NCI-H1417 treated with DMSO at 0.1 percent for 48 hours (cell line): Measurements from ENCODE around the gene BMP4.
"Not testable (repeated sequence)": the region's sequence is repeated elsewhere in the genome, so short reads cannot be mapped to it uniquely, and the experiment has no call there.

ENCODE experiments used
- DNase-seq: peaks from one replicate; lab custom pipeline; 2025; lab: John Stamatoyannopoulos, UW

BMP4 gene

DNA sequence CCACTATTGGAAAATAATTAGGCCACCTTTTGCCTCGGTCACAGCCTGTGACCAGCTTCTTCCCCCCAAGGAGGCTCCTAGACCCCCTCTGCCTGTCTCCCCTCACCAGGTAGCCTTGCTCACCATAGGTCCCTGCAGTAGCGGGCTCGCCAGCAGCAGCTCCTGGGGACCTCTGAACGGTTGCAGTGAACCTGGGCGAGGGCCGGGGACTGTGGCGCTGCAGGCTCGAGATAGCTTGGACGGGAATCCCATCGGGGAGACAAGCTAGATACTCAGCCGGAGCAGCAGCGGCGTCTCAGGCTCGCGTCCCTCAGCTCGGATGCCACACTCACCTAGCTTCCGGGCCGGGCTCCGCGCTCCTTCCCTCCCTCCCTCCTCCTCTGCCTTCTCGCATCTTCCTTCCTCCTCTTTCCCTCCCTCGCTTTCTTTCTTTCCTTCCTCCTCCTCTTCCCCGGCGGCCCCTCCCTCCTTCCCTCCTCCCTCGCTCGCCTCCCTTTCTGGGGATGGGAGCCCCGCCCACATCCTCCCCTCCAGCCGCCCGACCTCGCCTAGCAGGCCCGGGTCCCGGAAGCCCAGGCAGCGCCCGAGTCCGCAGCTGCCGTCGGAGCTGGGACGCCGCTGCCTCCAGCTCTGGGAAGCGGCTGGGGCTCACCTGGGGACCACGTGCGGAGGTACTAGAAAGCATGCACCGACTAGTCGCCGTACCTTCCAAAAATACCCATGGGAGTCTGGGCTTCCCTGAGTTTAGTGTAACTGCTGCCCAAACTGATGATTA, at the start of gene BMP4:
BMP4 (minus strand) TSS at position 399 of the 775 bp plus-strand sequence. CDS start 4,603 bp downstream, outside the sequence.
- DNase-seq, result no peak

DNA sequence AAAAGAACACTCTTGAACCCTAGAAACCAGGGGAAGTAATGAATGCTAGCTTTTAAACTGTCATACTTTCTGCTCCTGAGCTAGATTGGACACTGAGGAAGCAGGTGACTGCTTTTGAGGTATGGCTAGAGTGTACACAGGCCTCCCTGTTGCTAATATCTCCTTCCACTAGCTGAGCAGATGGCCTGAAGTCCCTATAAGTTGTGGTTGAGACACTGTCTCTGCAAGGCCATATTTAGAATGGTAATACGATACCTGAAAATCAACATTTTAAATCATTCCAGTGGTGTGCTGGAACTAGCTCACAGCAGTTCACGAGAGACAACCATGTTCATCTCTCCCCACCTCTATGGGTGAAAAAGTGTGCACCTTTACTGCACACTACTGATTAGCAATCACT, 46.4 kb upstream of the BMP4 start:
- no peak for DNase-seq

DNA sequence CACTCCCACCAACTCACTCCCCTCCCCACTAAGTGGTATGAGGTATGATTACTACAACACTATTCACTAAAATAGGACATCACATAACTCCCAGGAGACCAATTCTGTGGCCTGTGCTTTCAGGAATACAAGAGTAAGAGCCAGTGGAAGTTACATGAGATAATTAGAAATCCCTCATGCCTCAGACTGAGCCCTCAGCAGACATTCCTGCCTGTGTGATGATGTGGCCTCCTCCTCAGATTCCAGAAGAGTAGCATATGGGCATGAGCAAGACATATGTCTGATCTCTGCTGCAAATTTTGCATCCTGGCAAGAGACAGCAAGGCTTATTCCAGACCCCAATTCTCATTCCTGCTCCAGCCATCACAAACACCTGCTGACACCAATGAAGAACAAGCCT, 46.0 kb upstream of the BMP4 start:
- no peak for DNase-seq

DNA sequence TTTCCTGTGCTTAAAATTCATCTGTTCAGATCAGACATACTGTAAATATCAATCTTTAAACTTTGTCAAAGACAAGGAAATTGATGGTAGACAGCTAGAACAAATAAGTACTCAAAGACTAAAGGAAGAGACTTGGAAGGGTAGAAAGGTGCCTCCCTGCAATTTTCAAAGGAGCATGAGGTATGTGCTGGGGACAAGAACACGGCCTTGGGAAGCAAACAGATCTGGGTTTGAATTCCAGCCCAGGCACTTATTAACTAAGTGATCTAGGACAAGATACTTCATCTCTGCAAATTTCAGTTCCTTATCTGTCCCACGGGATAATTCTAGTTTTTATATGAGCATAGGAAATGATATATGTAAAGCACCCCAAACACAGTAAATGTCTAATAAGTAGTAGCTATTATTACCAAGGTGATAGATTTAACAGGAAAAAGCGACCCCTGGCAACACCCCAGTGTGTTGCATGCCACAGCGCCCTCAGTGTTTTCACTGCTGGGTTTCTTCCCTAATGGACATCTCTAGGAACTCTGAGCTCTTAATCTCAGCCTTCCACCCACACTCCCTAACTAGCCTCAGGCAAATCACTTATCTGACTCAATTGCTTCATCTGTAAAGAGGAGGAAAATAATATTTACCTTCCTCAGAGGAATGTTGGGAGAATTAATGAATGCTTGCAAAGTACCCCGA, 44.7 kb upstream of the BMP4 start:
- DNase-seq, result no peak

DNA sequence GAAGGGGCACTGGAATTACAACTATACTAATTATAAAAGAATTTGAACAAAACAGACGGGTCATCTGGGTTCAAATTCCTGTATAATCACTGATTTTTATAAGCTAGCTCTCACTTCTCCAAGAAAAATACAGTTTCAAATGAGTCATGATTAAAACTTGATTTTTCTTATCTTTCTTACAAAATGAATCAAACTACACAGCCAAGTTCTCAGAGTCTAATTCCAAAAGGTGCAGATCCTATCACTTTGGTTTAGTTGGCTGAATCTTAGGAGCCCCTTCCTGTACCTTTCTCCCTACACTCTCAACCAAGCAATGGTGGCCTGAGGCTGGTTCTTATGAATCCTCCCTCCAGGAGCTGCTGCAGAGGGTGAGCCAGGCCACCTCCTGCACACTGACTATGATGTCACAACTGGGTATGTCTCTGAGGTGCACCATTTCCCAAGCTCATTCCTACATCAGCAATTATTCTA, 43.8 kb upstream of the BMP4 start:
- DNase-seq, result no peak

DNA sequence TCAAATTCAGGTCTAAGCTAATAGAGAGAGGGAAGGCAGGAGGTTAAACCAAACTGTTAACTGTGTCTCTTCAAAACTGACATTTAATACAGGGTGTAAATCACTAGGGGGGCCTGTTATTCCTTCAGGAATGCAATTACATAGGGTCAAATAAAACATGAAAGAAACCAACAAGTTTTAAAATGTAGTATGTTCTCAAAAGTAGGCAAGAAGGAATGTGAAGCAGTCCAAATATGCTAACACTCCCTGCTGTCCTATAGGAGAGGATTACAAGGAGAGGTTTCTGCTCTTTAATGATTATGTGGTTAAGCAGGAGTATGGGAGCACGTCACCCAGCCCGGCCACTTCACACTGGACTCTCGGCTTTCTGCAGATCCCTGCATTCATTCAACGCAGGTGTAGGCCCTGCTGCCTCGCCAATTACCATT, 42.5 kb upstream of the BMP4 start:
- DNase-seq, result no peak

DNA sequence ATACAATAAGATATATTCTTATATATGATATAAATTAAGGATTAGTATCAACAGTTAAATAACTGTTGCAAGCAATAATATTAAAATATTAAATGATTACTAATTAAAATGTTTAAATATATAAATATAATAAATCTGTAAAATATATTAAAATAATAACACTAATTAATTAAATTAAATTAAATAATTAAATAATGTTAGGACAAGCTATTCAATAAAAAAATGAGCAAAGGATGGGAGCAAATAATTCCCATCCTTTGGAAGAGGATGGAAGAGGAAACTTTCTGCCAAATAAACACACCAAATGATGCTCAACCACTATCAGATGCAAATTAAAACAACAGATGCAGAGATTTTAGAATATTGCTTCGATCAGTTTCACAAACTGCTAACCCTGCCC, 39.4 kb upstream of the BMP4 start:
- no peak for DNase-seq

DNA sequence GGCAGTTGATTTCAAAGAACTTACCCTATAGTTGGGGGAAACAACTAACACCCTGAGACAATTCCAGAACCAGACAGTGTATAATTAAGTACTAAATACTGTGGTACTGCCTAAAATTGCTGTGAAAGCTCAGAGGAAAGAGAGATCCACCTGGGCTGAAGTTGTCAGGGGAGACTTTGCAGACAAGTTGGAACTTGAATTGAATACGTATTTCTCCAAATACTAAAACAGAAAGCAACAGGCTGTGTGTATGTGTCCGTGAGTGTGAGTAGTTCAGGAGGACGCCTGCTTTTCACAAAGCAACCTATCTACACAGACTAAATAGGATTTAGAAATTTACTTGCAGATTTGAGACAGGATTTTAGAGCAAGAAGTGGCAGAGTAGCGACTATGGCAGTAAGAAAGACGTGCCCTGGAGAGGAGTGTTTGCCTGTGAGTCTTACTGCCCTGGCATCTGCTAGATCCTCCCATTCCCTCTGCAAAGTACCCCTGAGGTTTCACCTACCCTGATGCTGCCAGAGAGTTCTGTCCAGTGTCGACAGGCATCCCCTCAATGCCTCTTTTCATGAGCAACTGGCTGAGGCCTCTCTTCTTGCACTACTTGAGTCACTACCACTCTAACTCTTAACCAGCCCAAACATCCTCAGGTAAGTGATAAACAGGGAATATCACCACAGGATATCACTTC, 37.4 kb upstream of the BMP4 start:
- no peak for DNase-seq

DNA sequence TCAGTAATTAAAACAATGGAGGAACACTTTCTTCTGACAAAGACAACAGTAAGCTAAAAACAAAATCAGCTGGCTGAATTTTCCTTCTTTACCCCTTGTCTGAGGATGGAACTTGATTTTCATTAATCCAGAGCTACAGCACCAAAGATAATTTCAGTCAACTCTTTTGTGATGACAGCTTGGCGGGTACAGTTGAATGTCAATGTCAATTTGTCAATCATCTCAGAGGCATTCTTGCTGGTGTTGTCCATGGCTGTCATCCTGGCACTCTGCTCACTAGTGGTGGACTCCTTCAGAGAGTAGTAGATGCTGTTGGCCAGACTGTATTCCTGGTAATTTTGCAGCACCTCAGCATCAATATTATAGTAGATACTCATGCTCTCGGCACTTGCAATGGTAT, 34.4 kb upstream of the BMP4 start:
- DNase-seq, result no peak

DNA sequence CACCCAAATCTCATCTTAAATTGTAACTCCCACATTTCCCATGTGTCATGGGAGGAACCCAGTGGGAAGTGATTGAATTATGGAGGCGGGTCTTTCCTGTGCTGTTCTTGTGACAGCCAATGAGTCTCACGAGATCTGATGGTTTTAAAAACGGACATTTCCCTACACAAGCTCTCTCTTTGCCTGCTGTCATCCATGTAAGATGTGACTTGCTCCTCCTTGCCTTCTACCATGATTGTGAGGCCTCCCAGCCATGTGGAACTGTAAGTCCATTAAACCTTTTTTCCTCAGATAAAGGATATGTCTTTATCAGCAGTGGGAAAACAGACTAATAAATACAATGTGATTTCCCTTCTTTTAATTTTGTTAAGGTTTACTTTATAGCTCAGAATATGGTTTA, 30.1 kb upstream of the BMP4 start:
- DNase-seq, result not testable (repeated sequence)

DNA sequence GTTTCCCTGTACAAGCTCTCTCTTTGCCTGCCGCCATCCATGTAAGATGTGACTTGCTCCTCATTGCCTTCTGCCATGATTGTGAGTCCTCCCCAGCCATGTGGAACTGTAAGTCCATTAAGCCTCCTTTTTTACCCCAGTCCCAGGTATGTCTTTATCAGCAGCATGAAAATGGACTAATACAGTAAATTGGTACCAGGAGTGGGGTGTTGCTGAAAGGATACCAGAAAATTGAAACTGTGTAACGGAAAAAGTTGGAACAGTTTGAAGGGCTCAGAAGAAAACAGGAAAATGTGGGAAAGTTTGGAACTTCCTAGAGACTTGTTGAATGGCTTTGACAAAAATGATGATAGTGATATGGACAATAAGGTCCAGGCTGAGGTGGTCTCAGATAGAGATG, 28.3 kb upstream of the BMP4 start:
- DNase-seq, result not testable (repeated sequence)

DNA sequence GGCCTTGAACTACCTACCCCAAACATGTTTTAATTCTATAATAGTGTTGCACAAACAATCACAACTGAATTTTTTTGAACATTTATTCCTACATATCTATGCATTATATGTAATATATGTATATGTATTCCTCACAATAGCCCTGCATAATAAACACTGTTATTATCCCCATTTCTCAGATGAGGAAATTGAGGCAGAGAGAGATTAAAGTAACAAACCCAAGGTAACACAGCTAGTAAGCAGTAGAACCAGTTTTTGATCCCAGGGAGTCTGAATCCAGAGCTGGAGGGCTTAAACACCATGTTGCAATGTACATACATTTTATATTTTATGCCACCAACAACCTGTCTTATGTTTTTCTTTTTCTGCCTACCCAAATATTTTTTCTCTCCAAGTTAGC, 26.5 kb upstream of the BMP4 start:
- DNase-seq, result no peak

DNA sequence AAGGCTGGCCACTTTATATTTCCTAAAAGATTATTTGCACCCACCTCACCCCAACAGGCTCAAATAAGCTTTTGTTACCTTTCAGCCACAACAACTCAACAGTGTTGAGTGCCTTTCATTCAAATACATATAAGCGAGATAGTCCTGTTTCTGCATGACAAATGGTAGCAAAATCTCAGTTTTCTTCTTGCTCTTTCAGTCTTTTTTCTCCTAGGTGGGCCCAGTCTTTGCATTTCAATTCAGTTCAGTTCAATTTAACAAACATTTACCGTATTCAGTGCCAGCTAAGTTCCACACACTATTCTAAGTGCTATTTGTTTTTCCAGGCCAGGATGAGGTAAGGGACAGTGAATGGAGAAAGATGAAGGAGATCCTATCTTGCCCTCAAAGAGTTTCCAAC, 25.9 kb upstream of the BMP4 start:
- DNase-seq, result no peak

DNA sequence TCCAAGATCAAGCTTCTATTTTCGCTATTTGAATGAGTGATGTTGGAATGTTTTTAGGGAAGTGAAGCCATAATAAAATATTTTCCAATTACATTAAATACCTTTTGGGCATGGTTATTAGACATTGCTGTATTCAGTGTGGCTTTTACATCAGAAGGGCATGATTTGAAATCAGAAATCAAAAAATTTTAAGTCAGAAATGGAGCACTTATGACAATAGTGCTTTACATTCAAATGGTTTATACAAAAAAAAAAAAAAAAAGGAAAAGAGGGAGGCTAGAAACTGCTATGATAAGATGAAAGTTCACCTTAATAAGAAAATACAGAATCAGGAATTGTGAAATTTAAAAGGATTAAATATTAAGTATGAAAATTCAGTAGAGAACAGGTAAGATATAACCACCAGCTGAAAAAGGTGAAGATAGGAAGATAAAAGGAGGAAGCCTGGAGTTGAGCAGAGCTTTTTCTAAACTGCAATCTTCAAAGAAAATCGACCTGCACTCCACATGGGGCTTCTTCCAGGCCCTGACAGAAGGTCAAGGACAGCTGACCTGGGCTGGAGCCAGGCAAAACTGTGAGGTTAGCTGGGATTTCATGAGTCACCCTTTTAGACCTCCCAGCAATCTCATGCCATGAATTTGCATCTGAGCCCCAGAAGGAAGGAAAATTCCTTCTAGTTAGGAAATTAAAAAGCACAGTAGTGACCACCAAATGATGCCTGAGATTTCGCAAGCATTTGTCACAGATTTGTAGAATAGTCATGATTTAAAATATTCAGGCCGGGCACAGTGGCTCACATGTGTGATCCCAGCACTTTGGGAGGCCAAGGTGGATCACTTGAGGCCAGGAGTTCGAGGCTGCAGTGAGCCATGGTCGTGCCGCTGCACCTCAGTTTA, 23.4 kb upstream of the BMP4 start:
- no peak for DNase-seq

DNA sequence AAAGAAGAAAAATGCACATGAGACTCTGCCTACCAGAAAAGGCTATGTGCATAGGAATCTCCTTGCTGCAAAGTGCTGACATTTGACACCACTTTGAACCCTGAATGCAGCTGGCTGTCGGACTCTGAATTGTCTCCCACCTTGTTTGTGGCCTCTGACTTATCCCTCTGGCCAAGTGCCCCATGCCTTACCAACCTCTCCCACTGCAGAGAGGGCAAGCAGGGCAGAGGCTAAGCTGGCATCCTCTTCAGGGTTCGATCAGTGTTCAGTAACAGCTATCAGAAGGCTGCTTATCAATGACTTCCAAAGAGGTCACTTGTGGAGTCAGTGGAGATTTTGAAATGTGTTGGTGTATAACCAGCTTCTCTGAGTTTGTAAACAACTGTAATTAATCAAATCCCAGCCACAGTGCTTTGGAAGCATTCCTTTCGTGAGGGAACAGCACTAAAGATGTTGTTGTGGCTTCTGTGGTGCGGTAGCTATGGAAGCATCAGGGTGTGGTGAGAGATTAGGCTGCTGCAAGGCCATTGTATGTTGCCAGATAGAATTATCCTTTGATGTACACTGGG, 22.6 kb upstream of the BMP4 start:
- no peak for DNase-seq

DNA sequence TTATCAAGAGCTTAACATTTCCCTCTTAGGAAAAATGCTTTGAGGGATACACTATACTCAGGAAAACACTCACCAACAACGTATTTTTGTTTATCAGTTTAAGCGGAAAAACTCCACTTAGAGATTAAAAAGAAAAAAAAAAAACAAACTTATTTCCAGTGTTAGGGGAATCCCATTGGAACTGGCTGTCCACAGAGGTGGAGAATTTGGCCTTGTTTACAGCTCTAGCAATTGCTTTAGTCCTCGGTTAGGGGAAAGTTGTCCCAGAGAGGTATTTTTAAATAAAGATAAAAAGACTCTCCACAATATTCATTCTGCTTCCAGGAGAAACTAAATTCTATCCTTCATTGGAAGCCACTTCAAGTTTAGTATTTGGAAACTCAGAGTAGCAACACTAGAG, 21.6 kb upstream of the BMP4 start:
- no peak for DNase-seq

DNA sequence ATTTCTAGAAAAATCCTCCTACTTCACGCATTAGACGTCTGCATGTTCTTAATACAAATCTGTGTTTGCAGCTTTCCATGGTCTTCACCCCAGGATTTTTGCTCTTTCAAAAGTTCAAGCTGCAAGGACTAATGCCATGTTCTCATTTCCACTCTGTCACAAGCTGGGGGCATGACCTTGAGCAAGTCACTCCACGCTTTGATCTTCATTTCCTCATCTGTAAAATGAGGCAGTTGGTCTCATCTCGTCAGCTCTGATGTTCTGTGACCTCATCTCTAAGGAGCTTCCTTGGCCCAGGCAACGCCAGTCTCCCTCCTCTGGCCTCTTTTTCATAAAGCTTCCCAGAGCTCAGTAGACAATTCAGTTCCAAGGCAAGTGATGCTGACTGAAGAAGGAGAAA, 18.8 kb upstream of the BMP4 start:
- no peak for DNase-seq

DNA sequence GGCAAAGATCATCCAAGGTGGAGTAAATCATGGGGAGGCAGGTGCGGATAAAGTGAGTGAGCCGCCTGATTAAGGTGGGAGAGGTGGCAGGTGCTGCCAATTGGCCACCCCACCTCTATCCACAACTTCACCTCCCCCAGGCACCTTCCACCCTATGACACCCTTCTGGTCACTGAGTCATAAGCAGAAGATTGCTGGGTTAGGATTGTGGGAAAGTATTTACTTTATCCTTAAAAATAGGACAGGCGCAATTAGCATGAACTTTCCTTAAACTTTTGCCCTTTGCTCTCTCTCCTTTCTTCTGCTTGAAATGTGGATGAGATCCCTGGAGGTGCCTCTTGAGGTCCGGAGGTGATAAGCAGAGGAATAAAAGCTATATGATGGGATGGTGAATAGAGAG, 14.9 kb upstream of the BMP4 start:
- DNase-seq, result no peak

DNA sequence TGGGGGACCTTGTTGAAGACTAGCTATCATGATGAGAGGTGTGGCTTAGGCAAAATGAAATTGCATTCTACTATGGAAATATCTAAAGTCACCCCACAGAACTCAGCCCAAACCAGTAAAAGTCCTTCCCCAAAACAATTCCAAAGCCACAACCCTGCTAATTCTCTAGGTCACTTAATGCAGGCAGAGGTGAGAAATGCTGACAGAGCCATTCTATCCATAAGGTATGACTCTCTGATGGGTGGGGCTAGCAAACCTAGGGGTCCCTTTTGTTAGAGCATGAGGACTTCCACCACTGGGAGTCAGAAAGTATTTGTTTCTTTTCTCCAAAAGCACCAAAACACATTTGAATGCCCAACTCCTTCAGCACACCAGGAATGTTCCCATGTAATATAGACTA, 12.7 kb upstream of the BMP4 start:
- no peak for DNase-seq

DNA sequence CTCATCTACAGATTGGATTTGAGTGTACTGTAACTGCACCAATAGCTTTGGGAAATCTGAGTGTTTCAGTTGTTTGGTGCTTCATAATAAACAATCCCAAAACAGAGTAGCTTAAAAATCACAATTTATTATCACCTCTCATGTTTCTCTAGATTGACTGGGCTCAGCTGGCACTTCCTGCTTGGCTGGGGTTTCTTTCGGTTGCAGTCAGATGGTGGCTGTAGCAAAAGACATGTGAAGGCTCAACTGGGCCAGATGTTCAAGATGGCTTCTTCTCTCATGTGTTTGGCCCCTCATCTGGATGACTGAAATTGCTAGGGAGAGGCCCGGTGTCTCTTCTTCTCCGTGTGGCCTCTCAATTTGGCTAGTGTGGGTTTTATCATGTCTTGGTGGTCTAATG, 12.1 kb upstream of the BMP4 start:
- no peak for DNase-seq

DNA sequence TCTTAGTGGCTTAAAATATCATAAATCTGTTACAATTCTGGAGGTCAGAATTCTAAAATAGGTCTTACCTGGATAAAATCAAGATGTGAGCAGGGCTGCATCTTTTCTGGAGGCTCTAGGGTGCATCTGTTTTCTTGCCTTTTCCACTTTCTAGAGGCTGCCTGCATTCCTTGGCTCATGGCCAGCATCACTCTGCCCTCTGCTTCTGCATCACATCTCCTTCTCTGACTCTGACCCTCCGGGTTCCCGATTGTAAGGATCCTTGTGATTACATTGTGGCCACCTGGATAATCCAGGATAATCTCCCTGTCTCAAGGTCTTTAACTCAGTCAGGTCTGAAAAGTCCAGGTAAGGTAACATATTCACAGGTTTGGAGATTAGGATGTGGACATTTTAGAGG, 11.0 kb upstream of the BMP4 start:
- DNase-seq, result no peak

DNA sequence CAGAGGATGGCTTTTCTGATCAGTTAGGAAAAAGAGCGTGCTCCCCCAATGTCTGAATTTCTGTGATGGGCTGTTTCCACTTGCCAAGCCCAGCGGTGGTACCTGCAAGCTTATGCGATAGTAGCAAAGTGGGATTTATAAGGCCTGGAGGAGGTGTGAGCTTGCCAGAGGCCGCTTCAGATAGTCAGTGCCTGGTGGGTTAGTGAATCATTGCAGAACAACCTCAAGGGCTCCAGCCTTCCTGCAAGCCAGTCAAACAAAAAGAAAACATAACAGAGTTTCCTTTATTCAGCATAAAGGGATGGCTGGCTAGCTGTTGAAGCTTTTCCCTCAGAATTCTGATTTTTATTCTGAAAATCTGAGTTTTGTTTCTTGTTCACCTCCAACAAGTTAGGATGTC, 7.6 kb upstream of the BMP4 start:
- no peak for DNase-seq
